PC-9 (cell line): ENCODE results near the gene TMEM272.

Source experiments
- EZH2 ChIP-seq: fragments of 200-600 bp; sonication (generic); IDR thresholded peaks from 2 replicates; pipeline ENCODE4 v1.8.0; 2017; ENCODE audit warnings: antibody characterized with exemption, low read depth
- TF ChIP-seq, protein P1 (sequence below): fragments of 200-600 bp; sonication (generic); conservative IDR thresholded peaks from 2 replicates; pipeline ENCODE4 v1.6.1; 2017; ENCODE audit warnings: mixed run types, antibody characterized with exemption, mild to moderate bottlenecking, moderate library complexity

DNA sequence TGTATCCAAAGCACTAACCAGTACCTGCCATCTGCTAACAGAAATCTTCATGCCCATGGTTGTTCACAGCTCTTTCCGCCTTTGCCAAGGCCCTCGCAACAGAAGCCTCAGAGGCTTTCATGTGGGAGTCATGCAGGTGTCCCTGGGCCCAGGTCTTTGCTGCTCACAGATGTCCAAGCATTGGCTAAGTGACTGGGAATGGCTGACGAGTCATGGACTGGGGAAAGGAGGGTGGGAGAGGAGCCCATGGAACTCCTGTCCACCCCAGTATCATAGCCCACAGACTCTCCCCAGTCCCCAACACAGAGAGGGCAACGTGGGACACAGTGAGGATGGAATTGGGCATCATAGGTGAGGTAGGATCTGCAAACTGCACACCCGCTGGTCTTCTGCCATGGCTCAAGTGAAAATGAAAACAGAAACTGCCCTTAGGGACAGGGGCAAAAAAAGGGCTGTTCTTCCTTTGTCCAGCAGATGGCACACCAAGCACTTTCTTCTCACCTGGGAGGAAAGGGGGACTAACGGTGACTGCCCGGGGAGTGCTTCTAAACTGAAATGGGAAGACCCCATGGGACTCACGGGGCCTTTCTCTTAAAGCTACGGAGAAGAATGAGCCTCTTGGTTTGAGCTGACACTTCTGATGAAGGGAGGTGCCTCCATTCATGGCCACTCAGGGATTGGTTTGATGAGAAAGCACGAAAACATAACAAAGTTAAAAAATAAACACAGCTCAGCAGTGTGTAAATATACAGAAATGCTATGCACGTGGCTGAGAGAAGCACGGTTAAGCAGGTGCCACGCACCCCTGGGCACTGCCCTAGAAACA lies 29.9 kb downstream of the TMEM272 start:
- TF ChIP-seq, protein P1, sequence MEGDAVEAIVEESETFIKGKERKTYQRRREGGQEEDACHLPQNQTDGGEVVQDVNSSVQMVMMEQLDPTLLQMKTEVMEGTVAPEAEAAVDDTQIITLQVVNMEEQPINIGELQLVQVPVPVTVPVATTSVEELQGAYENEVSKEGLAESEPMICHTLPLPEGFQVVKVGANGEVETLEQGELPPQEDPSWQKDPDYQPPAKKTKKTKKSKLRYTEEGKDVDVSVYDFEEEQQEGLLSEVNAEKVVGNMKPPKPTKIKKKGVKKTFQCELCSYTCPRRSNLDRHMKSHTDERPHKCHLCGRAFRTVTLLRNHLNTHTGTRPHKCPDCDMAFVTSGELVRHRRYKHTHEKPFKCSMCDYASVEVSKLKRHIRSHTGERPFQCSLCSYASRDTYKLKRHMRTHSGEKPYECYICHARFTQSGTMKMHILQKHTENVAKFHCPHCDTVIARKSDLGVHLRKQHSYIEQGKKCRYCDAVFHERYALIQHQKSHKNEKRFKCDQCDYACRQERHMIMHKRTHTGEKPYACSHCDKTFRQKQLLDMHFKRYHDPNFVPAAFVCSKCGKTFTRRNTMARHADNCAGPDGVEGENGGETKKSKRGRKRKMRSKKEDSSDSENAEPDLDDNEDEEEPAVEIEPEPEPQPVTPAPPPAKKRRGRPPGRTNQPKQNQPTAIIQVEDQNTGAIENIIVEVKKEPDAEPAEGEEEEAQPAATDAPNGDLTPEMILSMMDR: peak; percentile 85
- TF ChIP-seq EZH2: no peak
